NB4 (cell line): ENCODE measurements around the gene MRPS31.

Experiments
- POLR2A ChIP-seq: IDR thresholded peaks from 2 replicates; pipeline ENCODE4 v1.6.1; 2011; ENCODE audit warnings: mild to moderate bottlenecking; ENCODE audit not compliant: insufficient read length; ENCODE audit errors: extremely low read depth
- TF ChIP-seq, protein P1 (sequence below): IDR thresholded peaks from 2 replicates; pipeline ENCODE4 v1.6.1; 2011; ENCODE audit warnings: low read depth, low read length
- TF ChIP-seq, protein P2 (sequence below): IDR thresholded peaks from one replicate; pipeline ENCODE4 v1.5.1; 2012; ENCODE audit warnings: low read depth, low read length

DNA sequence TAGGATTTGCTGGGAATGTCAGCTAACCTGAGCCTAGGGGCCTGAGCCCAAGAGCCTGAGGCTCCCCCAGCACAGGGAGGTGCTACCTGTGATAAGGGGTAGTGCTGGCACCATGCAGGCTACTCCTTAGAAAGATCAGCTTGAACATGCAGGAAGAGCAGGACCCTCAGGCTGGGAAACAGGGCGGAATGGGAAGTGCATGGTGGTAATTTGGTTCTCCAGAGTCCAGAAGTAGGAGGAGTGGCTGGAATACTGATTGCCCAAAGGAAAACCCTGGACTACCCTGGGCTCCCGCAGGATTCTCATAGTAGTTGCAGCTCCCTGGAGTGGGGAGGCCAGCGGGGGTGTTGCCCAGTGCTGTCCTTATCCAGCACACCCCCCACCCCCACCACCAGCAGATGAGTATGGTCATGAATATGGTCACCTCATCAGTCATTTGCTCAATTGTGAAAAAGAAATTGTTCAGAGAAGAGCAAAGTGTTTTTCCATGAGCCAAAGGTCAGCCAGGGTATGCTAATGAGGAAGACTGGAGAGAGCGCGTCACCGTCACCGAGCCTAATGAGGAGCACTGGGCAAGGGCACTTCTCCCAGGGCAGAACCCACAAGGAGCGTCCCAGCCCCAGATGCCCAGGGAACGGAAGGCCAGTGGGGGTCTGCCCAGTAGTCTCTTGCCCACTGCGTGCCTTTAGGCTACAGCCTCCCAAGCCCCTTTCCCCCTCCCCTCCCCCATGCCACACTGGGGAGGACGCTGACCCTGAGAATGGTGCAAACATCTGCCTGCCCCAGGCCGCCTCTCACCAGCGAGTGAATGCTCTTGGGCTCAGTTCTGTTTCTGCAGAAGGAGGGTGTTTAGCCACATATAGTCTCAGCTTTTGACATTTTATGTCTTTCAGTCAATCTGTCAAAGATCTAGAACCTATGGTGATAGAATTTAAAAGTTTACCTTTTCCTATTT, 23.7 kb upstream of the MRPS31 start:
- TF ChIP-seq POLR2A = no peak
- TF ChIP-seq, protein P1, sequence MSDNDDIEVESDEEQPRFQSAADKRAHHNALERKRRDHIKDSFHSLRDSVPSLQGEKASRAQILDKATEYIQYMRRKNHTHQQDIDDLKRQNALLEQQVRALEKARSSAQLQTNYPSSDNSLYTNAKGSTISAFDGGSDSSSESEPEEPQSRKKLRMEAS = no peak
- TF ChIP-seq, protein P2, sequence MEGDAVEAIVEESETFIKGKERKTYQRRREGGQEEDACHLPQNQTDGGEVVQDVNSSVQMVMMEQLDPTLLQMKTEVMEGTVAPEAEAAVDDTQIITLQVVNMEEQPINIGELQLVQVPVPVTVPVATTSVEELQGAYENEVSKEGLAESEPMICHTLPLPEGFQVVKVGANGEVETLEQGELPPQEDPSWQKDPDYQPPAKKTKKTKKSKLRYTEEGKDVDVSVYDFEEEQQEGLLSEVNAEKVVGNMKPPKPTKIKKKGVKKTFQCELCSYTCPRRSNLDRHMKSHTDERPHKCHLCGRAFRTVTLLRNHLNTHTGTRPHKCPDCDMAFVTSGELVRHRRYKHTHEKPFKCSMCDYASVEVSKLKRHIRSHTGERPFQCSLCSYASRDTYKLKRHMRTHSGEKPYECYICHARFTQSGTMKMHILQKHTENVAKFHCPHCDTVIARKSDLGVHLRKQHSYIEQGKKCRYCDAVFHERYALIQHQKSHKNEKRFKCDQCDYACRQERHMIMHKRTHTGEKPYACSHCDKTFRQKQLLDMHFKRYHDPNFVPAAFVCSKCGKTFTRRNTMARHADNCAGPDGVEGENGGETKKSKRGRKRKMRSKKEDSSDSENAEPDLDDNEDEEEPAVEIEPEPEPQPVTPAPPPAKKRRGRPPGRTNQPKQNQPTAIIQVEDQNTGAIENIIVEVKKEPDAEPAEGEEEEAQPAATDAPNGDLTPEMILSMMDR = no peak
